Kidney (tissue), 14 donors: ENCODE results near the gene CFH. TPM values are rescaled to one million over a fixed set of nuclear protein-coding genes. Genes with fewer than 3 reads are reported as not detected.

Source experiments
- DNase-seq, 5 donors: peaks; one replicate each; pipeline ENCODE4 v3.0.0-alpha.2; 2013 to 2020
- FAIRE-seq: peaks from 2 replicates; lab custom pipeline; 2012; peaks lifted over from hg19 to GRCh38; lab: Jason Lieb, UNC
- H3K27ac ChIP-seq, 2 donors: one replicate each; pipeline ENCODE4 v1.7.0; 2013; ENCODE audit warnings: low read depth in 2 of 2, low read length in 2 of 2, inconsistent platforms in 1 of 2
- H3K27me3 ChIP-seq: one replicate; pipeline ENCODE4 v1.7.1; 2013; ENCODE audit warnings: low read length, inconsistent platforms; ENCODE audit not compliant: control insufficient read depth, insufficient read depth
- H3K36me3 ChIP-seq, 3 donors: one replicate each; pipeline versions ENCODE4 v1.7.0 to v1.7.1; 2013; ENCODE audit warnings: low read length in 3 of 3, control low read depth in 1 of 3, inconsistent platforms in 1 of 3; ENCODE audit not compliant: insufficient read depth in 3 of 3, control insufficient read depth in 2 of 3
- H3K4me1 ChIP-seq, 3 donors: one replicate each; pipeline versions ENCODE4 v1.7.0 to v1.7.1; 2013; ENCODE audit warnings: low read length in 3 of 3, inconsistent platforms in 1 of 3, low read depth in 1 of 3; ENCODE audit not compliant: control insufficient read depth in 2 of 3, insufficient read depth in 2 of 3
- H3K4me3 ChIP-seq, 3 donors: one replicate each; pipeline versions ENCODE4 v1.7.0 to v1.8.1; 2013; ENCODE audit warnings: low read length in 3 of 3, control low read depth in 1 of 3, inconsistent platforms in 1 of 3
- H3K9ac ChIP-seq, 3 donors: one replicate each; pipeline versions ENCODE4 v1.7.0 to v1.7.1; 2013; ENCODE audit warnings: low read length in 3 of 3, control low read depth in 1 of 3, inconsistent platforms in 1 of 3
- H3K9me3 ChIP-seq, 3 donors: one replicate each; pipeline versions ENCODE4 v1.7.0 to v1.7.1; 2013; ENCODE audit warnings: low read length in 3 of 3, control low read depth in 1 of 3, inconsistent platforms in 1 of 3; ENCODE audit not compliant: control insufficient read depth in 2 of 3, insufficient read depth in 1 of 3
- CTCF ChIP-seq: IDR thresholded peaks from 3 replicates; pipeline ENCODE4 v1.5.1; 2012; ENCODE audit warnings: mild to moderate bottlenecking, moderate library complexity, borderline replicate concordance; ENCODE audit not compliant: insufficient read depth; ENCODE audit errors: extremely low read depth
- intact Hi-C: fragments of 100-400 bp; cut with DNase I; formaldehyde crosslinking; loops from one replicate; pipeline ENCODE4 v1.11.1; 2022
- polyA plus RNA-seq: library from polyadenylated mRNA; stranded (reverse); fragments of 350-450 nt; fragmentation: Illumina TruSeq; extraction: RNeasy Lipid Tissue Mini Kit (QIAGEN cat#74804); gene quantifications from one replicate; pipeline ENCODE4 v1.2.3, GENCODE V29; 2014; ENCODE audit warnings: low read depth, low replicate concordance; ENCODE audit not compliant: insufficient read depth
- total RNA-seq: library from RNA; stranded (reverse); fragmentation: NEBNext Ultra II Directional; extraction: Animal tissue kit (Norgen Biotek cat#: 25700); gene quantifications from one replicate; pipeline ENCODE4 v1.2.1, GENCODE V29; 2021
- donor health status: control.
- donor health status: control.
- donor health status: control.
- donor health status: control.
- donor health status: control.
- donor health status: DM: yes; HTN: yes; CAD: no.
- donor health status: Normal renal cell carcinoma (clear cell type).

CFH gene
- total and polyA plus RNA-seq, 2 donors from 2014 or later: 24.8 to 99.3 TPM

- H3K4me3 ChIP-seq: no peak overlapping the region
- H3K36me3 ChIP-seq: no peaks in the 10 kb centered on the region
- intact Hi-C loops: no loop called here
- no peak for TF ChIP-seq CTCF
- no peak for DNase-seq
- H3K9ac ChIP-seq: no peak overlapping the region
- no peaks in the 10 kb centered on the region for H3K4me1 ChIP-seq
- H3K27ac ChIP-seq: no peak overlapping the region
- H3K27me3 ChIP-seq: no peaks in the 10 kb centered on the region
- no peak for FAIRE-seq
- no peaks in the 10 kb centered on the region for H3K9me3 ChIP-seq
These were observed 3.2 kb downstream of the CFH start for GRCh38 chr1:196655071-196655470.

GRCh38 chr1:196655494-196655893, 3.7 kb downstream of the CFH start:
- Histone ChIP-seq H3K36me3 (no peaks in the 10 kb centered on the region), H3K27ac (no peak overlapping the region), H3K4me1 (no peaks in the 10 kb centered on the region), H3K9me3 (no peaks in the 10 kb centered on the region), H3K27me3 (no peaks in the 10 kb centered on the region), H3K9ac (no peak overlapping the region), H3K4me3 (no peak overlapping the region)
- TF ChIP-seq CTCF: no peak
- FAIRE-seq (no peak), DNase-seq (no peak)
- intact Hi-C loops: no loop called here

- Histone ChIP-seq H3K9me3 (no peaks in the 10 kb centered on the region), H3K36me3 (no peaks in the 10 kb centered on the region), H3K9ac (no peak overlapping the region), H3K27me3 (no peaks in the 10 kb centered on the region), H3K27ac (no peak overlapping the region), H3K4me3 (no peak overlapping the region), H3K4me1 (no peaks in the 10 kb centered on the region)
- FAIRE-seq (no peak), DNase-seq (no peak)
- intact Hi-C loops: no loop called here
- no peak for TF ChIP-seq CTCF
These were observed 7.6 kb downstream of the CFH start for GRCh38 chr1:196659471-196659870.

- Histone ChIP-seq H3K9me3 (no peaks in the 10 kb centered on the region), H3K36me3 (no peaks in the 10 kb centered on the region), H3K27me3 (no peaks in the 10 kb centered on the region), H3K9ac (no peak overlapping the region), H3K4me3 (no peak overlapping the region), H3K27ac (no peak overlapping the region), H3K4me1 (no peaks in the 10 kb centered on the region)
- no peak for DNase-seq
- TF ChIP-seq CTCF: no peak
- intact Hi-C loops: no loop called here
- FAIRE-seq: no peak
These were observed 8.4 kb downstream of the CFH start for GRCh38 chr1:196660272-196660671.
